Spleen (tissue), 7 donors: ENCODE data around the gene CEP170B.

Experiments used
- CTCF ChIP-seq, 11 experiments: fragments of 200-600 bp in 7 of 11; fragments of 450-650 bp in 4 of 11; sonication (generic) in 4 of 11; IDR thresholded peaks in 8 of 11; conservative IDR thresholded peaks in 3 of 11; 1 replicate in 7 of 11; 2 replicates in 4 of 11; pipeline versions ENCODE4 v1.4.0 to v1.8.0; 2016 to 2021; ENCODE audit warnings: antibody characterized with exemption in 11 of 11, inconsistent platforms in 4 of 11, mild to moderate bottlenecking in 1 of 11
- POLR2A ChIP-seq, 3 donors: fragments of 450-650 bp; IDR thresholded peaks; one replicate each; pipeline ENCODE4 v1.5.1; 2017; ENCODE audit warnings: antibody characterized with exemption in 3 of 3, mild to moderate bottlenecking in 1 of 3
- donor health status: DM: no; HTN: no; CAD: no; lungs with moderate emphysema.
- donor health status: DM: no; HTN: no; CAD: no.
- donor health status: DM: no; HTN: no; CAD: no.

DNA sequence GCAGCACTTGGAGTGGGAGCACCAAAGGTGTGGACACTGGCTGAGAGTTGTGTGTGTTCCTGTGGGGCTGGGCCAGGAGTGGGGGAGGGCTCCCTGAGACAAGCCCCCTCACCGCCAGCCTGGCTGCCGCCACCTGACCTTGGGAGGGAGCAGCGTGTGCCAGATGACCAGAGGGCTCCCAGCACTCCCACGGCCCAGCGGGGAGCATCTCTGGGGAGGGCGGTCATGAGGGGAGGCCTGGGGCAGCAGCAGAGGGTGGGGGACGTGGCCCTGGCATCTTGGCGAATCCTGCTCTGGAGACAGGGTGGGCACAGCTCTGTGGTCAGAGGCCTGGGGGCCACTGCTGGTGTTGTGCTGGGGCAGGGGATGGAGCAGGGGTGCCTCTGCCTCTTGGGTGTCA, 10.7 kb downstream of the CEP170B start:
- TF ChIP-seq CTCF (IDR thresholded peaks at IDR 0.05 in 8 of 11, conservative IDR thresholded peaks at IDR 0.05 in 3 of 11) (no peak), POLR2A (IDR thresholded peaks at IDR 0.05) (no peak)
